K562 (cell line): ENCODE data around the gene EEFSEC. TPM values are rescaled to one million over a fixed set of nuclear protein-coding genes. Genes with fewer than 3 reads are reported as not detected.

ENCODE experiments used
- ATAC-seq: fragments of 200-7000 bp; cut with Tn5 transposase; 3 replicates; pipeline ENCODE4 v1.9.1; 2020; ENCODE audit warnings: moderate library complexity
- BruUV-seq: library from RNA; stranded (reverse); fragments of 400-500 nt; replicated peaks from 2 replicates; lab custom pipeline; 2021; lab: Mats Ljungman, UMichigan
- CTCF ChIA-PET: fragments of 300-600 bp; formaldehyde crosslinking; extraction: SDS; loops from one replicate; lab custom pipeline; 2021; ENCODE audit warnings: low intra/inter-chr PET ratio; lab: Yijun Ruan, JAX
- POLR2A ChIA-PET: fragments of 300-600, 350-650 bp; sonication (Branson Sonifier 250); formaldehyde crosslinking; extraction: SDS; loops from one replicate; lab custom pipeline; 2021; ENCODE audit warnings: antibody characterized with exemption, inconsistent platforms; lab: Yijun Ruan, JAX
- DNase-seq, 4 experiments: peaks; one replicate each; pipeline versions ENCODE4 v3.0.0 to v3.0.0-alpha.2; 2011 to 2018; ENCODE audit warnings: low spot score in 3 of 4, mixed read lengths in 3 of 4; ENCODE audit errors: extremely low read depth in 1 of 4
- FAIRE-seq: peaks from 2 replicates; lab custom pipeline; 2011; peaks lifted over from hg19 to GRCh38; lab: Jason Lieb, UNC
- H2AFZ ChIP-seq: 2 replicates; pipeline ENCODE4 v1.6.0; 2011; ENCODE audit warnings: low read depth, low read length, control low read depth, inconsistent platforms
- H3K27ac ChIP-seq: fragments of 200-600 bp; 3 replicates; pipeline ENCODE4 v1.8.0; 2011; ENCODE audit warnings: low read depth, mild to moderate bottlenecking, control low read depth, inconsistent platforms, low read length, moderate library complexity, mixed read lengths; ENCODE audit errors: extremely low read depth
- H3K27me3 ChIP-seq, 2 experiments: fragments of 300-600 bp in 1 of 2; 2 replicates in 1 of 2; 3 replicates in 1 of 2; pipeline versions ENCODE4 v1.6.0 to v1.8.0; 2011; ENCODE audit warnings: inconsistent platforms in 2 of 2, low read length in 2 of 2, mild to moderate bottlenecking in 1 of 2, mixed read lengths in 1 of 2, moderate library complexity in 1 of 2; ENCODE audit not compliant: control insufficient read depth in 2 of 2, insufficient read depth in 2 of 2
- H3K36me3 ChIP-seq: fragments of 300-600 bp; 3 replicates; pipeline ENCODE4 v1.8.0; 2011; ENCODE audit warnings: mild to moderate bottlenecking, low read length, inconsistent platforms; ENCODE audit not compliant: control insufficient read depth, insufficient read depth
- H3K4me1 ChIP-seq, 2 experiments: fragments of 200-600 bp in 1 of 2; replicated peaks in 1 of 2; 2 replicates in 1 of 2; 3 replicates in 1 of 2; pipeline versions ENCODE4 v1.5.1 to v1.8.0; 2011; ENCODE audit warnings: inconsistent platforms in 2 of 2, low read length in 2 of 2, mild to moderate bottlenecking in 1 of 2, mixed read lengths in 1 of 2, moderate library complexity in 1 of 2; ENCODE audit not compliant: control insufficient read depth in 2 of 2, insufficient read depth in 2 of 2
- H3K4me2 ChIP-seq: 2 replicates; pipeline ENCODE4 v1.6.1; 2011; ENCODE audit warnings: low read length, control low read depth, inconsistent platforms, mixed read lengths; ENCODE audit not compliant: insufficient read depth
- H3K4me3 ChIP-seq: fragments of 200-600 bp; sonication (generic), shearing (Covaris generic); 2 replicates; pipeline ENCODE4 v1.5.1; 2016; ENCODE audit warnings: control low read depth, inconsistent platforms
- H3K79me2 ChIP-seq: fragments of 200-600 bp; 3 replicates; pipeline ENCODE4 v1.8.0; 2011; ENCODE audit warnings: low read length, inconsistent platforms; ENCODE audit not compliant: control insufficient read depth, insufficient read depth
- H3K9ac ChIP-seq, 2 experiments: 2 replicates each; pipeline versions ENCODE4 v1.6.0 to v1.6.1; 2011; ENCODE audit warnings: low read depth in 2 of 2, low read length in 2 of 2, control low read depth in 1 of 2, inconsistent platforms in 1 of 2, mild to moderate bottlenecking in 1 of 2, mixed read lengths in 1 of 2; ENCODE audit not compliant: insufficient read depth in 1 of 2
- H3K9me1 ChIP-seq: one replicate; pipeline ENCODE4 v1.6.0; 2011; ENCODE audit warnings: inconsistent platforms, mild to moderate bottlenecking, low read length, moderate library complexity; ENCODE audit not compliant: control insufficient read depth, insufficient read depth
- H3K9me3 ChIP-seq: replicated peaks from 2 replicates; pipeline ENCODE4 v1.5.1; 2011; ENCODE audit warnings: low read depth, low read length, inconsistent platforms; ENCODE audit not compliant: control insufficient read depth, insufficient read depth
- H4K20me1 ChIP-seq: replicated peaks from 2 replicates; pipeline ENCODE4 v1.6.1; 2011; ENCODE audit warnings: low read length, inconsistent platforms, mixed read lengths; ENCODE audit not compliant: control insufficient read depth, insufficient read depth
- POU5F1 ChIP-seq: fragments of 150-350 bp; IDR thresholded peaks from 2 replicates; pipeline ENCODE4 v1.6.1; 2014; ENCODE audit warnings: borderline replicate concordance, low read length, low read depth, mild to moderate bottlenecking; ENCODE audit not compliant: partially characterized antibody
- ZNF253 ChIP-seq: fragments of 250-450 bp; sonication (Bioruptor Pico); conservative IDR thresholded peaks from 2 replicates; pipeline ENCODE4 v1.6.1; 2021; ENCODE audit warnings: mild to moderate bottlenecking
- ZNF445 ChIP-seq: fragments of 250-450 bp; sonication (Bioruptor Pico); IDR thresholded peaks from 2 replicates; pipeline ENCODE4 v1.4.0; 2020; ENCODE audit warnings: low read depth, mild to moderate bottlenecking, moderate library complexity
- WGBS: fragments of 100-300 bp; shearing (Covaris generic); methylation state at CpG from one replicate; pipeline ENCODE4 v1.1.6; 2016; ENCODE audit warnings: low coverage, mixed read lengths; ENCODE audit not compliant: insufficient coverage; ENCODE audit errors: missing lambda C conversion rate; 5-methylcytosine and 5-hydroxymethylcytosine counted together
- in situ Hi-C: fragments of 300-500 bp; cut with MboI; formaldehyde crosslinking; loops from 4 replicates; pipeline ENCODE4 v1.15.0; 2018; ENCODE audit warnings: inconsistent platforms, mixed read lengths
- intact Hi-C: fragments of 100-400 bp; cut with micrococcal nuclease; formaldehyde crosslinking; loops from 2 replicates; pipeline ENCODE4 v1.14.2; 2022
- polyA plus RNA-seq, 8 experiments: library from polyadenylated mRNA; depleted of rRNA in 4 of 8; stranded (reverse) in 5 of 8; unstranded in 3 of 8; fragments of >200 nt; fragmentation: Nextera tagmentation in 2 of 8; fragmentation: Illumina TruSeq in 1 of 8; extraction: Ambion mirVana in 2 of 8; extraction: Trizol in 1 of 8; gene quantifications; 2 replicates each; pipeline versions ENCODE4 v1.2.1 to v1.2.3, GENCODE V29; 2011 to 2014; ENCODE audit warnings: inconsistent platforms in 1 of 8, missing spikeins in 1 of 8
- total RNA-seq, 7 experiments: library from RNA; depleted of rRNA in 6 of 7; stranded (reverse); fragments of >200 nt in 6 of 7; fragmentation: Illumina TruSeq in 2 of 7; extraction: Trizol in 2 of 7; gene quantifications; 2 replicates each; pipeline versions ENCODE4 v1.2.1 to v1.2.3, GENCODE V29; 2011 to 2021; ENCODE audit warnings: low replicate concordance in 1 of 7

EEFSEC gene
- total and polyA plus RNA-seq, 9 of the 15 experiments (the other 6 are each of a cell fraction or from before 2014, with no cell fraction given): 0.35 to 11.8 (median 7.7) TPM

DNA sequence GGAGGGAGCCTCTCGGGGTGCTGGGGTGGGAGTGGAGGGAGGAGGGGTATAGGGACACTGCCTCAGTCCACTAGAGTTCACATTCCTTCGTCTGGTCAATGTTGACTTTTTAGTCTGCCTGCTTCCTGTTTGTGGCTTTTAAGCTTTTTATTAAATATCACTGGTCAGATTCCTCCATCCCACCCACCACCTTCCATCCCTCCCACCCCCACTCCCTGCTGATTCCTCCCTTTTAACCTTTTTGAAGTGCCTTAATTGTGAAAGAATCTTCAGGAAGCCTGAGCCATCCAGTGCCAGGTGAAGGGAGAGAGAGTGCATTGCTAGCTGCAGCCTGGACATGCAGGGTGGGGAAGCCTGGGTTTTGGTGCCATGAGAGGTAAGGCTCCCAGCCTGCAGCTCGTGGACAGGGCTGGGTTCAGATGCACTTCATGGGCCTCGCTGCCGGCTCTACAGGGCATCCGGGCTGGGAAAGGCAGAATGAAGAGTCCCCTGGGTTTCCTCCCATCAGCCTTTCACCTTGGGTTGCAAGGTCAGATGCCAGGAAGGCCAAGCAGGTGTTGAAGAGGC, 207.5 kb downstream of the EEFSEC start:
- Histone ChIP-seq H3K9me1 (peaks cover 2% of the 10 kb centered on the region), H3K9ac (no peak overlapping the region), H4K20me1 (no peaks in the 10 kb centered on the region), H3K36me3 (no peaks in the 10 kb centered on the region), H3K4me1 (no peaks in the 10 kb centered on the region), H2AFZ (no peak overlapping the region), H3K27me3 (no peaks in the 10 kb centered on the region), H3K9me3 (no peaks in the 10 kb centered on the region), H3K79me2 (no peaks in the 10 kb centered on the region), H3K4me2 (no peak overlapping the region), H3K27ac (no peak overlapping the region), H3K4me3 (no peak overlapping the region)
- intact Hi-C loops (no loop called here), in situ Hi-C loops (no loop called here)
- ATAC-seq: no peak
- 62% methylated on average over 4 of the region's 6 CpGs for WGBS
- FAIRE-seq: no peak
- BruUV-seq: no TSS peak
- no peak for TF ChIP-seq POU5F1
- no peak for TF ChIP-seq ZNF253 (CRISPR knock-in tag)
- TF ChIP-seq ZNF445 (CRISPR knock-in tag): no peak
- no peak for DNase-seq
- ChIA-PET POLR2A (interaction anchor here (0.6 kb wide), 1 partner anchor 241 kb away, joined by 5 read pairs; no protein-coding TSS in a partner anchor), CTCF (no interaction called here)
